ENCODE data around the gene IL13.

The IL13 gene

GRCh38 chr5:132656774-132657355 is 1.1 kb upstream of the IL13 start:
- no peak for DNase-seq

- DNase-seq, result no peak
Measured at GRCh38 chr5:132658381-132659302, 669 bp downstream of the IL13 start.

- no peak for DNase-seq
Measured at GRCh38 chr5:132659598-132660493, 1.9 kb downstream of the IL13 start.

DNA sequence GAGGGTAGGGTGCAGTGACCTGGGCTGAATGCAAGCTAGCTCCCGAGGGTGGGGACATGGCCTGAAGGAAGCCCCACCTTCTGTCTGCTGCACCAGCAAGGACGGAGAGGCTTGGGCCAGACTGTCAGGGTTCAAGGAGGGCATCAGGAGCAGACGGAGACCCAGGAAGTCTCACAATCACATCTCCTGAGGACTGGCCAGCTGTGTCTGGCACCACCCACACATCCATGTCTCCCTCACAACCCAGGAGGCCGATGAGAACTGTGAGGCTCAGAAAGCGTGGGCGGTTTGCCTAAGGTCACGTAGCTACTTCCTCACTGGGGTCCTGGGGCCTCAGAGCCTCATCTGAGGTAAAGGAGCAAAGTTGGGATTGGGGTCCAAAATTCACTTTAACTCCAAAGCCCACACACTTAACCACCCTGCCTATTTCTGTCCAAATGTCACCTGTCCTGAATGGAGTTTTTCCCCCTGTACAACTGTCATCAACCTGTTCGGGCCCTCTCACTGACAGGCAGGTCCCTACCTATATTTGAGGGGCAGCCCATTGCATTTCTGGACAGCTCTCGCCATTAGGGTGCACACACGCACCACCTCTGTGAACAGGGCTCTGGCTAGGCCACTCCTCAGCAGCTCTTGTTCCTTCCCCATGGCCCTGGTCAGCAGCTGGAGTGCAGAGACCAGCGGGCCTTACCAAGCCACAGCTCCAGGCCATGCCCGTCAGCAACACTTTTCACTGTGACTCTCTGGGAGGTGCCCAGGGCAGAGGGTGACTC is 3.4 kb downstream of the IL13 start:
- DNase-seq, result no peak

- DNase-seq, result no peak
Measured at GRCh38 chr5:132662004-132662401, 4.0 kb downstream of the IL13 start.

- no peak for DNase-seq
Measured at GRCh38 chr5:132662925-132663770, 5.2 kb downstream of the IL13 start.

GRCh38 chr5:132663771-132664695 is 6.1 kb downstream of the IL13 start:
- DNase-seq, result no peak

- no peak for DNase-seq
Measured at GRCh38 chr5:132664696-132665209, 6.8 kb downstream of the IL13 start.

DNA sequence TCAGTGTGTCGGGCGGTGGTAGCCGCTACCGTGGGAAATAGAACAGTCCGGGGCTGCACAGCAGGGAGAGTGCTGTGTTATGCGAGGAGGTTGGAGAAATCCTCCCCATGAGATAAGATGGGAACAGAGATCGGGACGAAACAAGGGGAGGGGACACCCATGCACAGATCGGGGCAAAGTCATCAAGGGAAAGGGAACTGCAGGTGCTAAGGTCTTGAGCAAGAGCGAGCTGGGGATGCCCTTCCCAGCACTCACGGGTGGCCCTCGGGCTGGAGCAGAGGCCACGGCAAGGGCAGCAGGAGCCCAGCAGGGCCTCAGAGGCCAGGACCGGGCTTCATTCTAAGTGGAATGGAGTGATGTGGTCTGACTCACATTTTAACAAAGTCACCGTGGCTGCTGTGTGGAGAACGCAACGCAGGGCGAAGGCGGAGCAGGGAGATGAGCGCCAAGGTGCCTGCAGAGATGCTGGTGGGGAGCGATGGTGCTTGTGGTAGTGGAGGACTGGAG is 7.7 kb downstream of the IL13 start:
- no peak for DNase-seq

DNA sequence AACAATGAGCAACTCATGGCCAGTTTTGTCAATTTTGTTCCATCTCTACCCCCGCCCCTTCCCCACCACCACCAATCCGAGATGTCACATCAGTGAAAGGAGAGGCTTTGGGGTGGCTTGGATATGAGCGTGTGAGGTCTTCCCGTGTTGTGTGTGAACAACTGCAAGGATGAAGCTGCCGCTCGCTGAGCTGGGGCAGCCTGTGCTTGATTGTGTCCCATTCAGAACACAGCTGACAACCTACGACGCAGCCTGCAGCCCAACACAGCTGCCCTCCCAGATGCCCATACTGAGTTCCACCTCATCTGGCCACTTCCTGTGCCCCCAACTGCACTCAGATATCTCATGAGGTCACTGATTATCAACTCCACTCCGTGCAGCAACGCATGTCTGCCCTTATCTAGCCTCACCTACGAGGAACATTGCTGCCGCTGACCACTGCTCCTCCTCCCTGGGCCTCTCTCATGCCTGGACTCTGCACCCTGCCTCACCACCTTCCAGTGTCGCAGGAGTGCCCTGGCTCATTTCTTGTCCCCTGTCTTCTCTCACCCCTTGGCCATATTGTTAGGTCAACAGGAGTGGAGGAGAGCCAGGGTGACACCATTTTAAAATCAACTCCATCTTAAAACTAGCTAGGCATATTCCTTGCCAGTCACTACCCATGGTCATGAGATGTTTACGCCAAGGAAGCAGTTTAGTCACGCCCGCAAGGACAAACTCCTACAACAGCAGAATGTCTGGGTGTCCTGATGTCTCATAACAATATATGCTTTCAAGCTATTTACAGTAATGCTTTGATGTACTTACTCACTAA is 8.5 kb downstream of the IL13 start:
- no peak for DNase-seq

GRCh38 chr5:132667309-132667708 is 9.3 kb downstream of the IL13 start:
- no peak for DNase-seq

DNA sequence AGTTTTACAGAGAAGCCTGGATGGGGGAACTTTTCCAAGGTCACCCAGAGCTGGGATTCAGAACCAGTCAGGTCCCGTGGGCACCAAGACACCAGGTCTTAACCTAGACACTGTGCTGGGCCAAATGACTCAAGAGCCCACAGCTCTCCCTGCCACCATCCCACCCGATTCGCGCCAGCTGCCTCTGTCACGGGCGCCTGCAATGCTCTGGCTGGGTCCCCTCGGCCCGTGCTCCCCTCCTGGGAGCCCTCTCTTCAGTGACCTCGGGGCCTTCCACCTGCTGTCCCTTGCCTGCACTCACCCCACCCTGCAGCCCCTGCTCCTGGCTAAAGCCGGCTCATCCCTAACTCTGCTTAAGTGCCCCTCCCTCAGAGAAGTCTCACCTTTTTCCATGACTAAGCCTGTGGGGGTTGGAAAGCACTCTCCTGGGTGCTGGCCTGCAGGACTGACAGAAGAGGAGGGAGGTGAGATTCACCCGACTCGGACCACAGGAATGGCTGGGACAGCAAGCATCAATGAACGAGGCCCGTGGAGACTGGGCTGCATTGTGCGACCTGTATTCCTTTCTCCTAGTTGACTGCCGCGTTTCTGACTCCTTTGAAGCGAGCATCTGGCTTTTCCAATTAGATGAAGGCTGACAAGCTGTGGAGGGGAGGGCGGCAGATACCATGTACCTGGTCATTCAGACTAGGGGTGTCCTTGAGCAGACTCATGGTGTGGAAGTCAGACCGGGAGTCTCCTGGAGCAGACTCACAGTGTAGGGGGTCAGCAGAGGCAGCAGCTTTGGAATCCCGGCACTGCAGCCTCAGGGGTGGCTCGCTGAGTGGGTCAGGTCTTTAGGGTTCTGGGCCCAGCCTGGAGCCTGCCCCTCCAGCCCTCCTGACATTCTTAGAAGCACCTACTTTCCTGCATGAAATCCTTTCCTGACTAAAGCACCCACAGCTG is 10.1 kb downstream of the IL13 start:
- DNase-seq, result no peak

- DNase-seq, result no peak
Measured at GRCh38 chr5:132668706-132669454, 10.9 kb downstream of the IL13 start.

- DNase-seq, result no peak
Measured at GRCh38 chr5:132669455-132669820, 11.5 kb downstream of the IL13 start.

DNA sequence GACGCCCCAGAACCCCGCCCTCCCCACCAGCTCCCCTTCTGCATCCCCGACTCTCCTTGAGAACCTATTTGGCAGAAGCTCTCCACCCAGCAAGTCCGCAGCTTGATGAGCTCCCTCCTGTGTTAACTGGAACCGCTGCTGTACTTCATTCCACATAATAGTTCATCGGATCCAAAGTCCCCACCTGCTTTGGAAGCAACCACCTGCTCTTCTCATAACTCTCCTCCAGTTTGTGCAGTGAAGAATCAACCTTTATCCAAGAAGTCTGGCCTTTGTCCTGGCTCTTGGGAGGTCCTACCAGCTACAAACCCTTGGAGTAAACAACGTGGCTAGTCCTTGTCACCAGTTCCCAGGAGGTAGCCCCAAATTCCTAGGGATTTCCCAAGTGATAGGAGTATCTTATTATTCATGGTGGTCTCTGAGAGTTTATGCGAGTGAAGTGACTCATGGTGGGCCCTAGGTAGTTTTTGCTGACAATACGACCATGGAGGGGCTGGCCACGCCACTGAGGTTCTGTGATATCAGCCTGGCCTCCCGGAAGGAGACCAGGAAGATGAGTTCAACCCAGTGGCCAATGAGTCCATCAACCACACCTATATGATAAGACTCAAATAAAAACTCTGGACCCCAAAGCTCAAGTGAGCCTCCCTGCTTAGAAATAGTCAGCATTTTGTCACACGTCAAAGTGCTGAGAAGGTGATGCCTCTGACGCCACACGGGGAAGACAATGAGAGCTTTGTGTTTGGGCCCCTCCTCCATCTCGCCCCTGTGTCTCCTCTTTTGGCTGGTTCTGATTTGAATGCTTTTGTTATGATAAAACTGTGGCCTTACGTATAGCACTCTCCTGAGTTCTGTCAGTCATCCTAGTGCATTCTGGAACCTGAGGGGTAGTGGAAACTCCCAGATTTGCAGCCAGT is 12.3 kb downstream of the IL13 start:
- no peak for DNase-seq

- DNase-seq, result no peak
Measured at GRCh38 chr5:132671000-132671399, 13.0 kb downstream of the IL13 start.
